DOHH2 (cell line): Measurements from ENCODE around the gene ITGA11.

ENCODE experiments used
- H3F3A ChIP-seq: fragments of 200-600 bp; sonication (generic), shearing (Covaris generic); 2 replicates; pipeline ENCODE4 v1.6.0; 2016; ENCODE audit warnings: antibody characterized with exemption, mild to moderate bottlenecking; ENCODE audit not compliant: control insufficient read depth, insufficient read depth
- H3K27ac ChIP-seq: fragments of 200-600 bp; sonication (generic); 2 replicates; pipeline ENCODE4 v1.5.1; 2014; ENCODE audit warnings: low read depth, mild to moderate bottlenecking, low read length, moderate library complexity
- H3K27me3 ChIP-seq: fragments of 200-600 bp; sonication (generic); 2 replicates; pipeline ENCODE4 v1.6.1; 2014; ENCODE audit warnings: mild to moderate bottlenecking, low read length, mixed read lengths; ENCODE audit not compliant: control insufficient read depth
- H3K36me3 ChIP-seq: fragments of 200-600 bp; sonication (generic); 2 replicates; pipeline ENCODE4 v1.6.1; 2014; ENCODE audit warnings: mild to moderate bottlenecking, low read length, moderate library complexity, mixed read lengths; ENCODE audit not compliant: control insufficient read depth
- H3K4me1 ChIP-seq: fragments of 200-600 bp; sonication (generic); 2 replicates; pipeline ENCODE4 v1.6.1; 2014; ENCODE audit warnings: mild to moderate bottlenecking, low read length, mixed read lengths; ENCODE audit not compliant: control insufficient read depth
- H3K4me2 ChIP-seq: fragments of 200-600 bp; sonication (generic); 2 replicates; pipeline ENCODE4 v1.6.0; 2014; ENCODE audit warnings: mild to moderate bottlenecking, low read length, moderate library complexity
- H3K4me3 ChIP-seq: fragments of 200-600 bp; sonication (generic); 2 replicates; pipeline ENCODE4 v1.5.1; 2014; ENCODE audit warnings: mild to moderate bottlenecking, low read length, mixed read lengths
- H3K79me2 ChIP-seq: fragments of 200-600 bp; sonication (generic); 2 replicates; pipeline ENCODE4 v1.6.1; 2014; ENCODE audit warnings: mild to moderate bottlenecking, low read length, mixed read lengths; ENCODE audit not compliant: control insufficient read depth
- H3K9me2 ChIP-seq: fragments of 200-600 bp; sonication (generic); replicated peaks from 2 replicates; pipeline ENCODE4 v1.6.1; 2014; ENCODE audit warnings: mild to moderate bottlenecking, low read length, mixed read lengths; ENCODE audit not compliant: control insufficient read depth
- H3K9me3 ChIP-seq: fragments of 200-600 bp; sonication (generic); 2 replicates; pipeline ENCODE4 v1.6.1; 2014; ENCODE audit warnings: antibody characterized with exemption, low read length, mixed read lengths; ENCODE audit not compliant: control insufficient read depth, insufficient read depth
- H4K20me1 ChIP-seq: fragments of 200-600 bp; sonication (generic); 2 replicates; pipeline ENCODE4 v1.6.0; 2014; ENCODE audit warnings: low read depth, mild to moderate bottlenecking, antibody characterized with exemption, low read length, moderate library complexity; ENCODE audit not compliant: control insufficient read depth, insufficient read depth
- EZH2phosphoT487 ChIP-seq: fragments of 200-600 bp; sonication (generic); IDR thresholded peaks from 2 replicates; pipeline ENCODE4 v1.6.1; 2017; ENCODE audit warnings: borderline replicate concordance, mild to moderate bottlenecking, antibody characterized with exemption, low read length, moderate library complexity, mixed read lengths
- TF ChIP-seq, protein P1 (sequence below): fragments of 200-600 bp; sonication (generic); IDR thresholded peaks from one replicate; pipeline ENCODE4 v1.5.1; 2014; ENCODE audit warnings: antibody characterized with exemption, mild to moderate bottlenecking, low read depth, low read length; ENCODE audit not compliant: poor library complexity, severe bottlenecking

The ITGA11 gene

DNA sequence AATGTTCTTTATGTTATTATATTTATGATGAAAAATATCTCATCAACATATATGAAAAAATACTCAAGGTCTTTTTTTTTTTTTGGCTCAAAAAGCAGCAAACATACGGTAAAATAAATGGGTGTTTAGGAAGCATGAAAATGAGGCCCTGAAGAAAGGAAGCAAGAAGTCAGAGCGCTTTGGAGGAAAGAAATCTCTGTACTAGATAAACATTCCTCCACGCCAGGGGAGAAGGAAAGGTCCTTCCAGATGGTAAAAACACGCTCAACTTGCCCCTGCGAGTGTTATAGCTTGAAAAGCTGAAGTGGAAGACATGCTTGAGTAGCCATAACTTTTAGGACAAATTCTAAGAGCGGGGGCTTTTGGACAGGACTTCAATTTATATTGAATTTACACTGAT is 101.5 kb downstream of the ITGA11 start:
- no peak for TF ChIP-seq EZH2phosphoT487
- TF ChIP-seq, protein P1, sequence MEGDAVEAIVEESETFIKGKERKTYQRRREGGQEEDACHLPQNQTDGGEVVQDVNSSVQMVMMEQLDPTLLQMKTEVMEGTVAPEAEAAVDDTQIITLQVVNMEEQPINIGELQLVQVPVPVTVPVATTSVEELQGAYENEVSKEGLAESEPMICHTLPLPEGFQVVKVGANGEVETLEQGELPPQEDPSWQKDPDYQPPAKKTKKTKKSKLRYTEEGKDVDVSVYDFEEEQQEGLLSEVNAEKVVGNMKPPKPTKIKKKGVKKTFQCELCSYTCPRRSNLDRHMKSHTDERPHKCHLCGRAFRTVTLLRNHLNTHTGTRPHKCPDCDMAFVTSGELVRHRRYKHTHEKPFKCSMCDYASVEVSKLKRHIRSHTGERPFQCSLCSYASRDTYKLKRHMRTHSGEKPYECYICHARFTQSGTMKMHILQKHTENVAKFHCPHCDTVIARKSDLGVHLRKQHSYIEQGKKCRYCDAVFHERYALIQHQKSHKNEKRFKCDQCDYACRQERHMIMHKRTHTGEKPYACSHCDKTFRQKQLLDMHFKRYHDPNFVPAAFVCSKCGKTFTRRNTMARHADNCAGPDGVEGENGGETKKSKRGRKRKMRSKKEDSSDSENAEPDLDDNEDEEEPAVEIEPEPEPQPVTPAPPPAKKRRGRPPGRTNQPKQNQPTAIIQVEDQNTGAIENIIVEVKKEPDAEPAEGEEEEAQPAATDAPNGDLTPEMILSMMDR, result no peak
- H3K36me3 ChIP-seq, result no peaks in the 10 kb centered on the region
- no peak overlapping the region for H3K4me3 ChIP-seq
- peaks cover 16% of the 10 kb centered on the region for H3K27me3 ChIP-seq
- no peak overlapping the region for H3K27ac ChIP-seq
- no peaks in the 10 kb centered on the region for H3K4me1 ChIP-seq
- no peaks in the 10 kb centered on the region for H3F3A ChIP-seq
- no peaks in the 10 kb centered on the region for H3K79me2 ChIP-seq
- H3K9me2 ChIP-seq, result no peaks in the 10 kb centered on the region
- H4K20me1 ChIP-seq, result no peaks in the 10 kb centered on the region
- H3K9me3 ChIP-seq, result no peaks in the 10 kb centered on the region
- H3K4me2 ChIP-seq, result no peak overlapping the region

DNA sequence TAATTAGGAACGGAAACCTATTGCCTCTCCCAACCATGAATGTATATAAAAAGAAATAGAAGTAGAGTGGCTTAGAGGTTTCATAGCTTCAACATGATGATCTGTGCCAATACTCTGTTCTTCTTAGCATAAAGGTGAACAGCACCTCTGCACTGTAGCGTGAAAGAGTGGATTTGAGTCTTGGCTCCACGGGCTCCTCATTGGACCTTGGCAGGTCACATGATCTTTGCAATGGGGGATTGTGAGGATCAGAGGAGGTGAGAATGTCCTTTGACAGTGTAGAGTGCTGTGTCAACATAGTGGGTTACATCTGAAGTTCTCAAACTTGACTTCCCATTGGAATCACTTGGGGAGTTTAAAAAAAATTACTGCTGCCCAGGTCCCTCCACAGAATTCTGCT is 103.0 kb downstream of the ITGA11 start:
- no peaks in the 10 kb centered on the region for H3K9me3 ChIP-seq
- H3K4me3 ChIP-seq, result no peak overlapping the region
- H3K27me3 ChIP-seq, result peaks cover 21% of the 10 kb centered on the region
- no peaks in the 10 kb centered on the region for H4K20me1 ChIP-seq
- no peaks in the 10 kb centered on the region for H3K9me2 ChIP-seq
- no peaks in the 10 kb centered on the region for H3F3A ChIP-seq
- no peak overlapping the region for H3K27ac ChIP-seq
- H3K79me2 ChIP-seq, result no peaks in the 10 kb centered on the region
- no peaks in the 10 kb centered on the region for H3K4me1 ChIP-seq
- H3K4me2 ChIP-seq, result no peak overlapping the region
- H3K36me3 ChIP-seq, result no peaks in the 10 kb centered on the region
- TF ChIP-seq, protein P1, result no peak
- no peak for TF ChIP-seq EZH2phosphoT487

DNA sequence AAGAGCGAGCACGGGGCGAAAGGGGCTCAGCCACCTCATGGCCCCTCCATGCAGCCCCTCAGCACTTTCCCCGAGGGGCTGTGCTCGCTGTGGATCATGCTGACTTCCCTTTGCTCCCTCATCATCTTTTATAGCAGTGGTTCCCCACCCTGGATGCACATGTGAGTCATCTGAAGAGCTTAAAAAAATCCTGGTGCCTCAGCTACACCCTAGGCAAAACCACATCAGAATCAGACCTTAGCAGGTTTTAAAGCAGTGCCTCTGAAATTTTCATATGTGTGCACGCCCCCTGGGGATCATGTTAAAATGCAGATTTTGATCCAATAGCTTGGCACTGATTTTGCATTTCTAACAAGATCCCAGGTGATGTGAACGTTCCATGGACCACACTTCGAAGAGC is 103.5 kb downstream of the ITGA11 start:
- Histone ChIP-seq H3K4me1 (no peaks in the 10 kb centered on the region), H3K27ac (no peak overlapping the region), H3K4me2 (no peak overlapping the region), H3K27me3 (peaks cover 27% of the 10 kb centered on the region), H4K20me1 (no peaks in the 10 kb centered on the region), H3K9me3 (no peaks in the 10 kb centered on the region), H3K36me3 (no peaks in the 10 kb centered on the region), H3F3A (no peaks in the 10 kb centered on the region), H3K79me2 (no peaks in the 10 kb centered on the region), H3K4me3 (no peak overlapping the region), H3K9me2 (no peaks in the 10 kb centered on the region)
- TF ChIP-seq EZH2phosphoT487, result no peak
- TF ChIP-seq, protein P1, result no peak
